IMR-90 (cell line): ENCODE results near the gene CSH2. TPM values are rescaled to one million over a fixed set of nuclear protein-coding genes. Genes with fewer than 3 reads are reported as not detected.
"Not testable (repeated sequence)": the region's sequence is repeated elsewhere in the genome, so short reads cannot be mapped to it uniquely, and the experiment has no call there.

Experiments used
- ATAC-seq: fragments of 200-7000 bp; cut with Tn5 transposase; 2 replicates; pipeline ENCODE4 v1.9.1; 2020; ENCODE audit warnings: low read depth, mild to moderate bottlenecking, moderate library complexity
- BruUV-seq: library from RNA; stranded (reverse); fragments of 400-500 nt; replicated peaks from 2 replicates; lab custom pipeline; 2021; lab: Mats Ljungman, UMichigan
- CTCF ChIA-PET: fragments of 300-600 bp; formaldehyde crosslinking; extraction: SDS; loops from one replicate; lab custom pipeline; 2021; ENCODE audit warnings: antibody characterized with exemption; lab: Yijun Ruan, JAX
- POLR2A ChIA-PET: fragments of 300-600 bp; sonication (Branson Sonifier 250); formaldehyde crosslinking; loops from one replicate; lab custom pipeline; 2022; ENCODE audit warnings: antibody characterized with exemption; ENCODE audit not compliant: unreplicated experiment; lab: Charles Lee
- DNase-seq: peaks from one replicate; pipeline ENCODE4 v3.0.0; 2013
- H2AFZ ChIP-seq: replicated peaks from 2 replicates; pipeline ENCODE3; 2013; ENCODE audit warnings: low read length, mild to moderate bottlenecking; ENCODE audit not compliant: poor library complexity
- H2AK5ac ChIP-seq: 2 replicates; pipeline ENCODE4 v1.6.1; 2013; ENCODE audit warnings: low read depth, low read length, inconsistent platforms
- H2AK9ac ChIP-seq: replicated peaks from 2 replicates; pipeline ENCODE3; 2013; ENCODE audit warnings: mild to moderate bottlenecking, low read depth, low read length, moderate library complexity; ENCODE audit not compliant: poor library complexity
- H2BK120ac ChIP-seq: 2 replicates; pipeline ENCODE4 v1.6.1; 2013; ENCODE audit warnings: low read depth, low read length, inconsistent platforms
- H2BK15ac ChIP-seq: 3 replicates; pipeline ENCODE4 v1.6.1; 2013; ENCODE audit warnings: low read depth, low read length, inconsistent platforms
- H2BK20ac ChIP-seq: 2 replicates; pipeline ENCODE4 v1.6.1; 2013; ENCODE audit warnings: low read depth, mild to moderate bottlenecking, inconsistent platforms, low read length, moderate library complexity
- H2BK5ac ChIP-seq: 2 replicates; pipeline ENCODE4 v1.6.1; 2013; ENCODE audit warnings: mild to moderate bottlenecking, low read depth, low read length, inconsistent platforms; ENCODE audit not compliant: poor library complexity, severe bottlenecking
- H3K14ac ChIP-seq: replicated peaks from 2 replicates; pipeline ENCODE4 v1.6.1; 2013; ENCODE audit warnings: low read depth, low read length, inconsistent platforms
- H3K18ac ChIP-seq: 2 replicates; pipeline ENCODE4 v1.6.1; 2013; ENCODE audit warnings: low read depth, low read length, control low read depth
- H3K23ac ChIP-seq: 2 replicates; pipeline ENCODE4 v1.6.1; 2013; ENCODE audit warnings: low read depth, low read length, inconsistent platforms
- H3K27ac ChIP-seq: 2 replicates; pipeline ENCODE4 v1.5.1; 2013; ENCODE audit warnings: mild to moderate bottlenecking, control low read depth, low read length; ENCODE audit not compliant: insufficient read depth
- H3K27me3 ChIP-seq: 2 replicates; pipeline ENCODE4 v1.6.1; 2013; ENCODE audit warnings: low read length; ENCODE audit not compliant: control insufficient read depth, insufficient read depth
- H3K36me3 ChIP-seq: 2 replicates; pipeline ENCODE4 v1.6.1; 2013; ENCODE audit warnings: low read length, mixed read lengths; ENCODE audit not compliant: control insufficient read depth, insufficient read depth
- H3K4ac ChIP-seq: 2 replicates; pipeline ENCODE4 v1.6.1; 2013; ENCODE audit warnings: low read depth, low read length, inconsistent platforms
- H3K4me1 ChIP-seq: 2 replicates; pipeline ENCODE4 v1.6.1; 2013; ENCODE audit warnings: low read length, mixed read lengths; ENCODE audit not compliant: control insufficient read depth, insufficient read depth
- H3K4me2 ChIP-seq: 2 replicates; pipeline ENCODE4 v1.6.1; 2013; ENCODE audit warnings: low read depth, mild to moderate bottlenecking, control low read depth, low read length, moderate library complexity
- H3K4me3 ChIP-seq: 2 replicates; pipeline ENCODE4 v1.5.1; 2013; ENCODE audit warnings: low read depth, mild to moderate bottlenecking, control low read depth, low read length, moderate library complexity; ENCODE audit not compliant: insufficient read depth
- H3K56ac ChIP-seq: 2 replicates; pipeline ENCODE4 v1.6.1; 2013; ENCODE audit warnings: low read length, inconsistent platforms; ENCODE audit not compliant: insufficient read depth; ENCODE audit errors: extremely low read depth
- H3K79me1 ChIP-seq, 2 experiments: 2 replicates each; pipeline ENCODE4 v1.6.1; 2013; ENCODE audit warnings: low read length in 2 of 2, inconsistent platforms in 1 of 2, low read depth in 1 of 2
- H3K9ac ChIP-seq: 2 replicates; pipeline ENCODE4 v1.6.1; 2013; ENCODE audit warnings: low read depth, low read length, control low read depth
- H3K9me1 ChIP-seq: 2 replicates; pipeline ENCODE4 v1.6.1; 2013; ENCODE audit warnings: low read length, inconsistent platforms; ENCODE audit not compliant: insufficient read depth
- H3K9me3 ChIP-seq: 2 replicates; pipeline ENCODE4 v1.6.1; 2013; ENCODE audit warnings: low read length; ENCODE audit not compliant: control insufficient read depth, insufficient read depth
- H4K20me1 ChIP-seq: 2 replicates; pipeline ENCODE4 v1.6.1; 2013; ENCODE audit warnings: low read length, inconsistent platforms; ENCODE audit not compliant: insufficient read depth
- H4K5ac ChIP-seq: 2 replicates; pipeline ENCODE4 v1.6.1; 2013; ENCODE audit warnings: mild to moderate bottlenecking, low read depth, low read length, control low read depth
- H4K8ac ChIP-seq, 2 experiments: 2 replicates each; pipeline ENCODE4 v1.6.1; 2013; ENCODE audit warnings: low read depth in 2 of 2, low read length in 2 of 2, control low read depth in 1 of 2, inconsistent platforms in 1 of 2
- H4K91ac ChIP-seq: 2 replicates; pipeline ENCODE4 v1.6.1; 2013; ENCODE audit warnings: low read depth, low read length, inconsistent platforms; ENCODE audit not compliant: insufficient read depth
- WGBS, 2 experiments: methylation state at CpG; one replicate each; pipeline versions ENCODE4 v1.1.5 to v1.1.7; 2013; ENCODE audit warnings: missing lambda C conversion rate in 2 of 2; ENCODE audit not compliant: insufficient read length in 1 of 2; ENCODE audit errors: extremely low coverage in 2 of 2; 5-methylcytosine and 5-hydroxymethylcytosine counted together
- dilution Hi-C: fragments of 300-500 bp; cut with HindIII; formaldehyde crosslinking; loops from one replicate; pipeline ENCODE4 v1.14.3; 2018; ENCODE audit warnings: low sequenced_read_pairs; ENCODE audit not compliant: unreplicated experiment
- in situ Hi-C: fragments of 300-500 bp; cut with MboI; formaldehyde crosslinking; loops from 3 replicates; pipeline ENCODE4 v1.14.3; 2019; ENCODE audit warnings: low sequenced_read_pairs, inconsistent platforms, mixed read lengths
- intact Hi-C: fragments of 100-400 bp; cut with micrococcal nuclease; formaldehyde crosslinking; loops from 2 replicates; pipeline ENCODE4 v1.10.0; 2022
- polyA plus RNA-seq, 3 experiments: library from polyadenylated mRNA; depleted of rRNA; stranded (reverse); fragments of >200 nt; gene quantifications; 2 replicates each; pipeline ENCODE4 v1.2.3, GENCODE V29; 2012; ENCODE audit warnings: low replicate concordance in 1 of 3
- total RNA-seq: library from RNA; depleted of rRNA; stranded (reverse); fragments of >200 nt; gene quantifications from 2 replicates; pipeline ENCODE4 v1.2.3, GENCODE V29; 2012

Gene CSH2
- total and polyA plus RNA-seq, 2 of the 4 experiments (the other 2 are of a cell fraction): not detected

DNA sequence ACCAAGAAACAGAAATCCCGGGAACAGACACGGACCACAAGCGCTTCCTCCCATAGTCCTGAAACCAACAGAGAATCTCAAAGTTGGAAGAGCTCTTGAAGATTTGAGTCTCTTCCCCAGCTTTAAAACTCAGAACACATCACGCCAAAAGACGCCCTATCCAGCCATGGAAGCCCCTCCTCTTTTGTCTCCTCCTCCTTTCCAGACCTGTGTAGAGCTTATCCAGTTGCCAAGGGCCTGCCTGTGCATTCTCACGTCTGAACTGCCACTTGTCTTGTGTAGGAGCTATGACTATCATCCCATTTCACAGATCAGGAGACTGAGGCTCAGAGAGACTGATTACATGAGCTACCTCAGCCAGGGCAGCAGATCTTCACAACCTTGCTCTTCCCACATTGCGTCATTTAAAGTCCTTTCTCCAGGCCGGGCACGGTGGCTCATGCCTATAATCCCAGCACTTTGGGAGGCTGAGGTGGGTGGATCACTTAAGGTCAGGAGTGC lies 9.2 kb upstream of the CSH2 start:
- H3K9ac ChIP-seq, H2BK15ac ChIP-seq, H2BK20ac ChIP-seq, H3K9me1 ChIP-seq, H2BK120ac ChIP-seq, H3K4ac ChIP-seq, H3K56ac ChIP-seq, H2BK5ac ChIP-seq, H3K23ac ChIP-seq, ATAC-seq, H3K18ac ChIP-seq, POLR2A ChIA-PET, H3K4me2 ChIP-seq, H3K9me3 ChIP-seq, H3K27ac ChIP-seq, H3K36me3 ChIP-seq, in situ Hi-C loops, H3K4me1 ChIP-seq, H2AFZ ChIP-seq, intact Hi-C loops, DNase-seq, dilution Hi-C loops, H3K79me1 ChIP-seq, H3K14ac ChIP-seq, H2AK9ac ChIP-seq, CTCF ChIA-PET, H4K5ac ChIP-seq, BruUV-seq, H2AK5ac ChIP-seq, H4K91ac ChIP-seq, H4K8ac ChIP-seq, H3K4me3 ChIP-seq, H4K20me1 ChIP-seq: not testable (repeated sequence)
- no CpG with 5 or more reads among the region's 9 CpGs for WGBS, 2 experiments
- peaks cover 23% of the 10 kb centered on the region for H3K27me3 ChIP-seq
